Choroid plexus epithelial cell (primary cell): ENCODE results near the gene DPCD.

Experiments used
- DNase-seq: peaks from one replicate; pipeline ENCODE4 v3.0.0-alpha.2; 2010; ENCODE audit warnings: low read depth
- H3K4me3 ChIP-seq: 2 replicates; pipeline ENCODE4 v1.5.1; 2011; ENCODE audit warnings: low read depth, mild to moderate bottlenecking, control low read depth, low read length, moderate library complexity
- CTCF ChIP-seq: conservative IDR thresholded peaks from 2 replicates; pipeline ENCODE4 v1.5.1; 2011; ENCODE audit warnings: low read depth, mild to moderate bottlenecking, control low read depth, inconsistent platforms, low read length, moderate library complexity

The DPCD gene

DNA sequence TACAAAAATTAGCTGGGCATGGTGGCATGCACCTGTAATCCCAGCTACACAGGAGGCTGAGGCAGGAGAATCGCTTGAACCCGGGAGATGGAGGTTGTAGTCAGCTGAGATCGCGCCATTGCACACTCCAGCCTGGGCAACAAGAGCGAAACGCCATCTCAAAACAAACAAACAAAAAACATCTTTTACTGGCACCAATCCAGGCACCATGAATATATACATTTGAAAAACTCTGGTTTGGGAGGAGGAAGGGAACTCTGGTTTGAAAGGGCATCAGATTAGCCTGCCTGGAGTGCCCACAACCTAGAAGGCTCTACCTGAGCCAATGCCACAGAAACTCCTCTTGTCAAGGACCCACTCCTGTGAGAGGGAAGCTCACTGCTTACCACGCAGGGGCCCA is 16.0 kb upstream of the DPCD start:
- no peak for TF ChIP-seq CTCF
- H3K4me3 ChIP-seq: no peak overlapping the region
- DNase-seq: no peak

- DNase-seq: no peak
- no peak overlapping the region for H3K4me3 ChIP-seq
- no peak for TF ChIP-seq CTCF
Observed at GRCh38 chr10:101572785-101573184, 15.3 kb upstream of the DPCD start.

DNA sequence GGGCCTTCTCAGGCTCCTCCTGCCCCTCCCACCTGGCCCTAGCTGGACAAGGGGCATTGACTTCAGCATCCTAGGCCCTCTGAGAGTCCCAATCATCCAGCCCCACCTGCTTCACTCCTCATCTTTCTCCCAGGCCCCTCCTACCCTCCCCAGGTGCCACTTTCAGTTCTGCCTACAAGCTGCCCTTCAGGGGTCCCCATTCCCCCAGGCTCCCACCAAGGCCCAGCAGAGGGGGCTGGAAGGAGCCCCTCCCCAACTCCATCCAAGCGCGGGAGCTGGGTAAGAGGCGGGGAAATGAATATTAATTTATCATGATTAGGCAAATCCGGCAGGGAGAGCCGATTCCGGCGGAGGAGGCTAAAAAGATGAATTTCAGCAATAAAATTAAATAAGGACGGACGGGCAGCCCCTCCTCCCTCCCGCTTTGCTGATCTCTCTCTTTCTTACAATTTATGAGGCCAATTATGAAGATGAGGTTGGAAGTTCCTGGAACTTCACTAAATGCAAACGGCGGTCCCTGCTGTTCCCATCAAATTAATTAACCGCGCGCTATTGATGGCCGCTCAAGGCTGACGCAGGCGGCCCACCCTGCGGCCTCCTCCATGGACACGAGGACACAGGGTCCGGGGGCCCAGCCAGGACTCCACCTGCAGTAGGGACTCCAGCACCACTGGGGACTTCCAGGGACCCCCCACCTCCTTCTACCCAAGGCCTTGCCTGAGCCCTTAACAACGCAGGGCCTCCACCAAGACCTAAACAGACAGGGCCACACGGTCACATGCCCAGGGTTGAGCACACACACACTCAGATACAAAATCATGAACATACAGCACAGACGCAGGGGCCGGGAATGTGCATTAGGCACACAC is 14.0 kb upstream of the DPCD start:
- H3K4me3 ChIP-seq: no peak overlapping the region
- DNase-seq: no peak
- no peak for TF ChIP-seq CTCF

- H3K4me3 ChIP-seq: no peak overlapping the region
- no peak for TF ChIP-seq CTCF
- no peak for DNase-seq
Observed at GRCh38 chr10:101575091-101575490, 13.0 kb upstream of the DPCD start.

DNA sequence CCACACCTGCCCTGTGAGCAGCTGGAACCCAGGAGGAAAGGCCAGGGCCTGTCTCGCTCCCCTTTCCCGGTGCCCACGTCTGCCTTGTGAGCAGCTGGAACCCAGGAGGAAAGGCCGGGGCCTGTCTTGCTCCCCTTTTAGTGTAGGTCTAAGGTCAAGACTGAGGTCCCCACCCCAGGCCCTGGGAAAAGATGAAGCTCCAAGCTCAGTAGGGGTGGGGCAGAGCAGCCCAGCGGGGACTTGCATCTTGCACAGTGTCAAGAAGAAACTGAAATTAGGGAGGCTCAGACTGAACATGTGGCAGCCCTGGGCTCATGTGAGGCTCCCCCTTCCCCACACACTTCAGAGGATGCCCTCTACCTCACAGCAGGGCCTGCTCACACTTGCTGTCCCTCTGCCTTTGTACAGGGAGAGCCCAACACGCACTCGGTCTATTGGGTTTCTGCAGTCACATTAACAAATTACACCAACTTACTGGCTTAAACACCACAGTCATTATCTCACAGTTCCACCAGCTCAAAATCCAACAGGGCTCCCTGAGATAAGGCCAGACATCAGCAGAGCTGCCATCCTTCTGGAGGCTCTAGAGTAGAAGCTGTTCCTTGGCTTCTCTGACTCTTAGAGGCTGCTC is 12.4 kb upstream of the DPCD start:
- DNase-seq: no peak
- H3K4me3 ChIP-seq: no peak overlapping the region
- TF ChIP-seq CTCF: no peak

GRCh38 chr10:101576211-101576863 is 11.8 kb upstream of the DPCD start:
- no peak overlapping the region for H3K4me3 ChIP-seq
- no peak for TF ChIP-seq CTCF
- DNase-seq: no peak
